Measurements from ENCODE around the gene OR1N2.
"Not testable (repeated sequence)": the region's sequence is repeated elsewhere in the genome, so short reads cannot be mapped to it uniquely, and the experiment has no call there.

The OR1N2 gene, protein sequence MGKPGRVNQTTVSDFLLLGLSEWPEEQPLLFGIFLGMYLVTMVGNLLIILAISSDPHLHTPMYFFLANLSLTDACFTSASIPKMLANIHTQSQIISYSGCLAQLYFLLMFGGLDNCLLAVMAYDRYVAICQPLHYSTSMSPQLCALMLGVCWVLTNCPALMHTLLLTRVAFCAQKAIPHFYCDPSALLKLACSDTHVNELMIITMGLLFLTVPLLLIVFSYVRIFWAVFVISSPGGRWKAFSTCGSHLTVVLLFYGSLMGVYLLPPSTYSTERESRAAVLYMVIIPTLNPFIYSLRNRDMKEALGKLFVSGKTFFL

GRCh38 chr9:122552812-122553211 lies at the start of gene OR1N2:
Gene OR1N2 (plus strand): TSS chr9:122553112. CDS start chr9:122553212, 100 bp downstream.
- DNase-seq (ENCODE audit: low read depth in 1 of 2, low spot score in 1 of 2) = no peak

DNA sequence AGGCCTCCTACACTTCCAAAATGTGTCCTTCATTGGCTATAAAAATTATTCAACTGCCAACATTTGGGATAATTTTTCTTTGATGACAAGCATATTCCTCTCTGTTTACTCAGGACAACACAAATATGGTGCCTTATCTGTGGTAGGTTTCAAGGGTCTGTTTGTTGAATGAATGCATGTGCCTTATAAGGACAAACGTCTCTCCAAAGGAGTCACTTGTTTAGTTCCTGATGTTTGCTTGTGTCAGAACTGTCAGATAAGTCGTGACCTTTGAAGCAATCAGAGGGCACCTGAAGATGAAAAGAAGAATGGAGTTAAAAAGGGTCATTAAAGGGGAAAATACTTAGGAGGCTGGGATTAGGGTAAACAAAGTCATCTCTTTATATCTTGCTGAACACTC lies 45.9 kb upstream of the OR1N2 start:
- DNase-seq (ENCODE audit: low read depth in 1 of 2, low spot score in 1 of 2) = no peak

- DNase-seq (ENCODE audit: low read depth in 1 of 2, low spot score in 1 of 2) = no peak
Measured at GRCh38 chr9:122510502-122510901, 42.4 kb upstream of the OR1N2 start, which contains the start of gene OR1J2. Gene OR1J2 (plus strand): TSS chr9:122510802. CDS start chr9:122510802, 0 bp downstream.

DNA sequence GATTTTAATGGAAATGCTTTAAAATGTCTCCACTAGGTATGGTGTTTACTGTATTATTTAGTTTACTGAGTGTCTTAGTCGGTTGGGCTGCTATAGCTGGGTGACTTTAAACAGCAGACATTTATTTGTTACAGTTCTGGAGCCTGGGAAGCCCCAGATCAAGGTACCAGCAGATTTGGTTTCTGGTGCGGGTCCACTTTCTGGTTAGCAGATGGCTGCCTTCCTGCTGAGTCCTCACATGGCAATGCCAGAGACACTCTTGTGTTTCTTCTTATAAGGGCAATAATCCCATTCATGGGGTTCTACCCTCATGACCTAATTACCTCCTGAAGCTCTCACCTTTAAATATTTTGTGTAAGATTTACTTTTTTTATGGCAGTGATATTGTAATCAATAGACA lies 34.7 kb upstream of the OR1N2 start:
- no peak for DNase-seq (ENCODE audit: low read depth in 1 of 2, low spot score in 1 of 2)

- no peak for DNase-seq (ENCODE audit: low read depth in 1 of 2, low spot score in 1 of 2)
Measured at GRCh38 chr9:122518841-122519240, 34.1 kb upstream of the OR1N2 start, which contains the start of gene OR1J4. Gene OR1J4 (plus strand): TSS chr9:122519141. CDS start chr9:122519141, 0 bp downstream.

DNA sequence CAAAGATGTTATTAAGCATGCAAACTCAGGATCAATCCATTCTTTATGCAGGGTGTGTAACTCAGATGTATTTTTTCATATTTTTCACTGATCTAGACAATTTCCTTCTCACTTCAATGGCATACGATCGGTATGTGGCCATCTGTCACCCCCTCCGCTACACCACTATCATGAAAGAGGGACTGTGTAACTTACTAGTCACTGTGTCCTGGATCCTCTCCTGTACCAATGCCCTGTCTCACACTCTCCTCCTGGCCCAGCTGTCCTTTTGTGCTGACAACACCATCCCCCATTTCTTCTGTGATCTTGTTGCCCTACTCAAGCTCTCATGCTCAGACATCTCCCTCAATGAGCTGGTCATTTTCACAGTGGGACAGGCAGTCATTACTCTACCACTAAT lies 33.5 kb upstream of the OR1N2 start:
- DNase-seq (ENCODE audit: low read depth in 1 of 2, low spot score in 1 of 2) = no peak

DNA sequence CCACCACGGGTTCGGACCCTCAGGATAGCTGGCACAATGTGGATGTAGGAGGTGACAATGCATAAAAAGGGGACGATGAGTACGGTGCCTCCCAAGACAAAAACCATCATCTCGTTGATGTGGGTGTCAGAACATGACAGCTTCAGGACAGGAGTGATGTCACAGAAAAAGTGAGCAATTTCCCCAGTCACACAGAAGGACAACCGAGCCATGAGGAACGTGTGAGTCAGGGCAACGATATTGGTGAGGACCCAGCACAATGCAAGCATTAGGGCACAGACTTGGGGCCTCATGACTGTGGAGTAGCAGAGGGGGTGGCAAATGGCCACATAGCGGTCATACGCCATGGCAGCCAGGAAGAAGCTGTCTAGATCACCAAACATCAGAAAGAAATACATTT lies 26.3 kb upstream of the OR1N2 start:
- DNase-seq (ENCODE audit: low read depth in 1 of 2, low spot score in 1 of 2) = no peak

- no peak for DNase-seq (ENCODE audit: low read depth in 1 of 2, low spot score in 1 of 2)
Measured at GRCh38 chr9:122527193-122527592, 25.7 kb upstream of the OR1N2 start, which contains the start of gene OR1N1. Gene OR1N1 (minus strand): TSS chr9:122527293. CDS start chr9:122527293, 0 bp downstream.

DNA sequence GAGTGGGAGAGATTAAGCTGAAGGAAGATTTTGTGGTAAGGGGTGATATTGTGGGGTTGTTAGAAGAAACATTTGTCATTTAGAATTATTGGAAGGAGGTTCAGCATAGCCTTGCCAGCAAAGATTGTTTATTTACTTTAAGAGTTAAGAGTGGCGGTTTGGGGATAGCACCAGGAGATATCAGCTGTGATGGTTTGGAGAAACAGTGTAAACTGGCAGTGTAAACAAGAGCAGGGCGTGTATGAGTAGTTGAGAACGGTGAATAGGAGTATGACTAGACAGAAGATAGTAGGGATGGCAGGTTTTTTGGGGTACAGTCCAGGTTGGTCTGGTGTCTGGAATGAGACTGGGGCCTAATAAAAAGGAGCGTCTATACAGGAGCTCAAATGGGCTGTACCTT lies 21.8 kb upstream of the OR1N2 start:
- DNase-seq (ENCODE audit: low read depth in 1 of 2, low spot score in 1 of 2) = not testable (repeated sequence)

DNA sequence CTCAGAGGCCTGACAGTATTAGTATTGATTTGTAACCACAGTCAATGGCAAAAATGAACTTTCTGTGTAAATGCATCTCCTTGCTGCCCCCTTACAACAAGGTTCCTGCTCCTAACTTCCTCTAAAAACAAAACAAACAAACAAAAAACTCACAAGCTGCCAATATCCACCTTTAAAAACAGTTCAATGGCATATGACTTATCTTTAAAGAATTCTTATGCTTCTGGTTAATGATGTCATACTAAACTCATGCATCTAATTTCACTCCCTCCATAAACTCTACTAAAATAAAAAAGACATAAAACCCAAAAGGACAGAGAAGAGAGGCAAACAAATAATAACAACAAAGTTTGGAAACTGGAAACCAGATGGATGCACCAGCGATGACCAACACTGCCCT lies 16.8 kb upstream of the OR1N2 start:
- DNase-seq (ENCODE audit: low read depth in 1 of 2, low spot score in 1 of 2) = no peak

DNA sequence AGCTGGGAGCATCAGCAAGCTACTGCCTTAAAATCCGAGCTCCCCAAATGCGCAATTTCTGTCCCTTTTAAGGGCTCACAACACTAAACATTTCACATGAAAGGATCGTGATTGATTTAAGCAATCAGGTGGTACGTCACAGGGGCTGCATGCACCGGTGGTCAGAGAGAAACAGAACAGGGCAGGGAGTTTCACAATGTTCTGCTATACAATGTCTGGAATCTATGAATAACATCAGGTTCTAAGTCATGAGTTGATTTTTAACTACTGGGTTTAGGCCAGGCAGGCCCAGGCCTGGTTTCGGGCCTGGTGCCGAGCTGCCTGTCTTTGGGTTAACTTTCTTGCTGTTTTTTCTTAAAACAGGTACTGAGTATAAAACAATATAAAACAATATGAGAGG lies 15.8 kb upstream of the OR1N2 start:
- DNase-seq (ENCODE audit: low read depth in 1 of 2, low spot score in 1 of 2) = not testable (repeated sequence)

DNA sequence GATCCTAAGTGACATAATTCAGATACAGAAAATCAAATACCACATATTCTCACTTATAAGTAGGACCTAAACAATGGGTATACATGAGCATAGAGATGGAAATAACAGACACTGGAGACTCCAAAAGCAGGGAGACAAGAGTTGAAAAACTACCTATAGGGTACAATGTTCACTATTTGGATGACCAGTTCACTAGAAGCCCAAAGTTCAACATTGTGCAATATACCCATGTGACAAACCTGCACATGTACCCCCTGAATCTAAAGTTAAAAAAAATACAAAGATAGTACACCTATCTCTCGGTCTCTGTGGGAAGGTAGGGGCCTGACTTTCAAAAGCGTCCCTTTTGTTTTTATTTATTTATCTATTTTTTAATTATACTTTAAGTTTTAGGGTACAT lies 14.2 kb upstream of the OR1N2 start:
- DNase-seq (ENCODE audit: low read depth in 1 of 2, low spot score in 1 of 2) = no peak

DNA sequence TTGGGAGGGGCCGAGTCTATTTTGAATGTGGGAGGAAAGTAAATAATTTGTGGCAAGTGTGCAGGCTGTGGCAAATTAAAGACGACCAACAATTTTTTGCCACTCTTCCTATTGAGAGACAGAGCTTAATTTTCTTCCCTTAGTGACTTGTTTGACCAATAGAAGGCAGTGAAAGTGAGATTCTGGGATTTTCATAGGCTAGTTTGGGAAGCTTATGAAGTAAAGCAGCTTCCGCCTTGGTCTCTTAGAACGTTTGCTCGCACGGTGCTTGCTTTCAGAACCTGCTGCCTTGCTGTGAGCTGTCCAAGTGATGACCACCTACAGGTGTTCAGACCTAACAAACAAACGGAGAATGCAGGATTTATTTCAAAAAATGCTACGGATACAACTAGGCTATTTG lies 6.7 kb upstream of the OR1N2 start:
- no peak for DNase-seq (ENCODE audit: low read depth in 1 of 2, low spot score in 1 of 2)

- no peak for DNase-seq (ENCODE audit: low read depth in 1 of 2, low spot score in 1 of 2)
Measured at GRCh38 chr9:122551371-122551770, 1.5 kb upstream of the OR1N2 start.

GRCh38 chr9:122561446-122561845 lies 8.5 kb downstream of the OR1N2 start:
- no peak for DNase-seq (ENCODE audit: low read depth in 1 of 2, low spot score in 1 of 2)

DNA sequence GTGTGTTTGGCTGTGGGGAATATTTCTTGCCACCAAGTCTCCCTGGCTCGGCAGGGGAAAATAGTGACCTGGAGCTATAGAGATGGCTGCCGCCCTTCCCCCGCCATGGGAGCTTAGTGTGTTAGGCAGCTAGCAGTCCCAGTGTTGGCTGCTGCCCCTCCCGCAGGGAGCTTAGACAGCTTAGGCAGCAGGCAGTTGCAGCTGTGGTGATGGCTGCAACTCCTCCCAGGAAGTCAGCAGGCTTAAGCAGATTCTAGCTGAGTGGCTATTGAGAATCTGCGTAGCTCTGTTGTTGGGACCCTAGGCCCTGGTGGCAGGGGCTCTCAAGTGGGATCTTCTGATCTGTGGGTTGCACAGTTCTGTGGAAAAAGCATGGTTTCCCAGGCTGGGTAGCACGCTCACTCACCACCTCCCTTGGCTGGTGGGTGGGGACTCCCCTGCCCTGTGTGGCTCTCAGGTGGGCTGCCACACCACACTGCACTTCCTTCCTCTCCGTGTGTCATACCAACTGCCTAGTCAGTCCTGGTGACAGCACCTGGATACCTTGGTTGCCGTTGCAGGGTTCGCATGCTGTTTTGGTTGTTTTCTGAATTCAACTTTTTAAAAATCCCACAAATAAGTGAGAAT lies 9.3 kb downstream of the OR1N2 start:
- DNase-seq (ENCODE audit: low read depth in 1 of 2, low spot score in 1 of 2) = no peak

DNA sequence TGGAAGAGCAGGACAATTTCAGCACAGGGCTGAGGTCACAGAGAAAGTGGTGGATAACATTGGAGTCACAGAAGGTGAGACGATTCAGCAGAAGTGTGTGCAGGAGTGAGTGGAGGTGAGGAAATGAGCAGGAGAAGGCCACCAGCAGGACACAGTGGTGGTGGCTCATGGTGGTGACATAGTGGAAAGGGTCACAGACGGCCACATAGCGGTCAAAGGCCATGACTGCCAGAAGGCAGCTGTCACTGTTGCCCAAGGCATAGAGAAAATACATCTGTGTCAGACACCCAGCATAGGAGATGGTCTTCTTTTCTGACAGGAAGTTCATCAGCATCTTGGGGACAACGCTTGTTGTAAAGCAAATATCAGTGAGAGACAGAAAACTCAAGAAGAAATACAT lies 15.0 kb downstream of the OR1N2 start:
- no peak for DNase-seq (ENCODE audit: low read depth in 1 of 2, low spot score in 1 of 2)

DNA sequence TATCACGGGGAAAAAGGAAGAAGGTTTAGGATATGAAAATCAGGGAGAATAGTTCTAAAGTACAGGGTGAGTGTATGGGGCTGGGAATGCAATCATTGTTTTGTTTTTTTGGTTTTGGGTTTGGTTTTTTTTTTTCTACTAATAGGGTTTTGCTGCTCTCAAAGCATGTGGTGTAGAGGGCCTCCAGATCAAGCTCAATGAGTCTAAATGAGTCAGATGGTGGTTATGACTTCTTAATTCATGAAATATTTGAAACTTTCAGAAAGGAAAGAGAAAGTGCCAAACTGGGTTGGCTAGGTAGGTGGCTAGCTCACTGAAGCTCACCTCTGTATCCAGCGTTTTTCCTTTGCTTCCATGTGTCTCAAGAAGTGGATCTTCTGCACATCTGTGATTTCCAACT lies 19.5 kb downstream of the OR1N2 start:
- DNase-seq (ENCODE audit: low read depth in 1 of 2, low spot score in 1 of 2) = no peak

GRCh38 chr9:122579874-122580273 lies 27.0 kb downstream of the OR1N2 start:
- DNase-seq (ENCODE audit: low read depth in 1 of 2, low spot score in 1 of 2) = no peak

DNA sequence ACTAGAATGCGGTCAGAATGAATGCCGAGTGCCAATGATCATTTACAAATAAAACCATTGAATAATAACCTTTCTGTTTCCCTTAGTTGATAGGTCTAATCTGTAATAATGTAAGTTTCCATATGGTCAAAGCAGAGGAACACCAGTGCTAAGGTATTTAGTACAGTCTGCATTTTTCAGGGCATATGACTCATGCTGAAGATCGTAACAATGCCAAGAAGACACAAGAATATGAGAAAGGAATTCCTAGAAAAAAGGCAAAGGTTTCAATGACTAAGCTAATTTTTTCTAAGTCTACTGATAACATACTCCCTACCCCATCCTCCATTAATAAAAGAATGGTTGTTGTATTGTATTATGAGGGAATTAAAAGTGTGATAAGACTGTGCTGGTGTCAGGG lies 27.4 kb downstream of the OR1N2 start:
- DNase-seq (ENCODE audit: low read depth in 1 of 2, low spot score in 1 of 2) = no peak

GRCh38 chr9:122583284-122583683 lies 30.4 kb downstream of the OR1N2 start, which contains the start of gene OR1L8:
Gene OR1L8 (minus strand): TSS chr9:122583384. CDS start chr9:122568477, 14,907 bp downstream.
- DNase-seq (ENCODE audit: low read depth in 1 of 2, low spot score in 1 of 2) = not testable (repeated sequence)

Measured in activated T-helper 1 cell treated with anti-CD3 and anti-CD28 coated beads, Interleukin-2, amount 50 U/mL, for 16 hours (primary cell).